Cardiac ventricle fibroblast (primary cell): ENCODE results near the gene OR6B2. TPM values are rescaled to one million over a fixed set of nuclear protein-coding genes. Genes with fewer than 3 reads are reported as not detected.

Experiments
- total RNA-seq: library from RNA; depleted of rRNA; stranded (reverse); fragments of >200 nt; gene quantifications from 2 replicates; pipeline ENCODE4 v1.2.3, GENCODE V29; 2015

OR6B2 gene
- not detected in 2 replicates for total RNA-seq

GRCh38 chr2:240030379-240031094, at the start of gene OR6B2:
Gene OR6B2, minus strand, starts transcription at chr2:240030429. Its CDS starts 0 bp downstream, at chr2:240030429.

GRCh38 chr2:240053173-240054155, 23.2 kb upstream of the OR6B2 start, which contains the start of gene OR6B3:
Gene OR6B3, minus strand, starts transcription at chr2:240053521.

Other genes with a start within 250 kb of the OR6B2 start
- 90.9 and 102 TPM in 2 replicates for gene NDUFA10, start 5.1 kb downstream of the OR6B2 start, total RNA-seq
- gene OR6B3, start 23.1 kb upstream of the OR6B2 start, total RNA-seq = not detected in 2 replicates
- 144 and 210 TPM in 2 replicates for gene COPS9, start 105.9 kb upstream of the OR6B2 start, total RNA-seq
- not detected in 2 replicates for gene OTOS, start 110.2 kb upstream of the OR6B2 start, total RNA-seq